Measurements from ENCODE around the gene RAPGEF5. TPM values are rescaled to one million over a fixed set of nuclear protein-coding genes. Genes with fewer than 3 reads are reported as not detected.
A peak's percentile ranks its signal among the peaks of the same experiment; 100 is the strongest.

The RAPGEF5 gene
- total RNA-seq, 1 experiment from 2014 or later = 13.3 TPM

DNA sequence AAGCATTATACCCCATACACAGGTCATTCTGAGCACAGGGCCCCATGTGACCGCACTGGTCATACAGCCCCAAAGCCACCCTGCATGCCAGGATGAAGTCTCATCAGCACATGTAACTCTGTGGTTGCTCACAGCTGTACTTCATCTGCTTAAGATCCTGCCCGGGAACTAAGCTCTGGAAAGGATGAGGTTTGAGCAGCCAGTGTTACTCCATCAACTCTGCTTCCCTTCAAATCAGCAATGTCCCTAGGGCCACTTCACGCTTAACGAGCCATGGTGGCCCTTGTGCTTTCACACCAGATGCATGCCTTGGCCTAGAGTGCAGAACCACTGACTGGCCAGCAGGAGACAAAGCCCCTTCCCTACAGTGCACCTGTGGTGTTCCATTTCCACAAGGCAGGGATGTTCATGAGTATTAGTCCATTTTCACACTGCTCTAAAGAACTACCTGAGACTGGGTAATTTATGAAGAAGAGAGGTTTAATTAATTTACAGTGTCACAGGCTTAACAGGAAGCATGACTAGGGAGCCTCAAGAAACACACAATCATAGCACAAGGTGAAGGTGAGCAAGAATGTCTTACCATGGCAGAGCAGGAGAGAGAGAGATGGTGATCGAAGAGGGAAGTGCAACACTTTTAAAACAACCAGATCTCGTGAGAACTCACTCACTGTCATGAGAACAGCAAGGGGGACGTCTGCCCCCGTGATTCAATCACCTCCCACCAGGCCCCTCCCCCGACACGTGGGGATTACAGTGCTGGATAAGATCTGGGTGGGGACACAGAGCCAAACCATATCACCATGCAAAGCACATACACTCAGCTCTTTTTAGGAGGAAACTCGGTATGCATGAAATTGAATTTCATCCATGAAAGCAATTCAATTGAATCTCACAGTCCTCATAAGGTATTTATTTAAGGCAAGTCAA, 262.3 kb downstream of the RAPGEF5 start:
- Histone ChIP-seq H3K27ac (ENCODE audit: insufficient read length, low read depth, low read length) (no peak overlapping the region), H4K91ac (ENCODE audit: insufficient read length, low read depth, low read length) (no peak overlapping the region), H3K9me3 (ENCODE audit: control insufficient read depth, low read depth, low read length) (no peaks in the 10 kb centered on the region), H3K4me2 (ENCODE audit: insufficient read depth, insufficient read length, low read length) (no peak overlapping the region), H3K23ac (ENCODE audit: insufficient read length, low read depth, low read length) (no peak overlapping the region), H3K56ac (ENCODE audit: insufficient read length, low read depth, low read length) (no peak overlapping the region), H4K20me1 (ENCODE audit: control insufficient read depth, insufficient read depth, insufficient read length) (no peaks in the 10 kb centered on the region), H3K9ac (ENCODE audit: extremely low read depth, insufficient read length, low read length) (no peak overlapping the region), H4K8ac (replicated peaks; ENCODE audit: insufficient read length, low read depth, low read length) (no peak overlapping the region), H2BK120ac (ENCODE audit: low read depth, low read length, poor library complexity, severe bottlenecking) (no peak overlapping the region), H2BK15ac (ENCODE audit: low read depth, low read length) (no peak overlapping the region), H3K27me3 (ENCODE audit: insufficient read depth, low read length) (no peaks in the 10 kb centered on the region), H2AFZ (ENCODE audit: low read length) (no peak overlapping the region), H3K14ac (ENCODE audit: insufficient read depth, low read length) (no peak overlapping the region), H2AK5ac (ENCODE audit: insufficient read length, low read length) (no peak overlapping the region), H3K23me2 (ENCODE audit: insufficient read length, low read depth, low read length, poor library complexity, severe bottlenecking) (no peaks in the 10 kb centered on the region), H3K18ac (ENCODE audit: insufficient read length, low read depth, low read length) (no peak overlapping the region), H3K79me1 (ENCODE audit: insufficient read depth, low read depth, low read length, poor library complexity, severe bottlenecking) (no peaks in the 10 kb centered on the region), H2BK12ac (ENCODE audit: insufficient read length, low read depth, low read length) (no peak overlapping the region), H4K5ac (ENCODE audit: insufficient read length, low read depth, low read length) (no peak overlapping the region), H3T11ph (ENCODE audit: low read length) (no peak overlapping the region), H3K4ac (ENCODE audit: low read depth, low read length) (no peak overlapping the region), H3K4me1 (ENCODE audit: insufficient read depth, low read length) (no peaks in the 10 kb centered on the region), H3K79me2 (ENCODE audit: insufficient read depth, low read length) (no peaks in the 10 kb centered on the region), H2BK20ac (ENCODE audit: low read depth, low read length, poor library complexity, severe bottlenecking) (no peak overlapping the region), H2BK5ac (ENCODE audit: insufficient read length, low read length) (no peak overlapping the region)
- H3K9me3 Mint-ChIP-seq = peaks cover 10 to 14% of the 10 kb centered on the region in 2 experiments; a peak in 4 of 5 replicates
- DNase-seq = no peak
- TF ChIP-seq, protein P1, sequence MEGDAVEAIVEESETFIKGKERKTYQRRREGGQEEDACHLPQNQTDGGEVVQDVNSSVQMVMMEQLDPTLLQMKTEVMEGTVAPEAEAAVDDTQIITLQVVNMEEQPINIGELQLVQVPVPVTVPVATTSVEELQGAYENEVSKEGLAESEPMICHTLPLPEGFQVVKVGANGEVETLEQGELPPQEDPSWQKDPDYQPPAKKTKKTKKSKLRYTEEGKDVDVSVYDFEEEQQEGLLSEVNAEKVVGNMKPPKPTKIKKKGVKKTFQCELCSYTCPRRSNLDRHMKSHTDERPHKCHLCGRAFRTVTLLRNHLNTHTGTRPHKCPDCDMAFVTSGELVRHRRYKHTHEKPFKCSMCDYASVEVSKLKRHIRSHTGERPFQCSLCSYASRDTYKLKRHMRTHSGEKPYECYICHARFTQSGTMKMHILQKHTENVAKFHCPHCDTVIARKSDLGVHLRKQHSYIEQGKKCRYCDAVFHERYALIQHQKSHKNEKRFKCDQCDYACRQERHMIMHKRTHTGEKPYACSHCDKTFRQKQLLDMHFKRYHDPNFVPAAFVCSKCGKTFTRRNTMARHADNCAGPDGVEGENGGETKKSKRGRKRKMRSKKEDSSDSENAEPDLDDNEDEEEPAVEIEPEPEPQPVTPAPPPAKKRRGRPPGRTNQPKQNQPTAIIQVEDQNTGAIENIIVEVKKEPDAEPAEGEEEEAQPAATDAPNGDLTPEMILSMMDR (conservative IDR thresholded peaks at IDR 0.05) = peak; percentile 50
- no peak overlapping the region for H3K4me3 Mint-ChIP-seq
- H3K4me1 Mint-ChIP-seq = peaks cover 22 to 24% of the 10 kb centered on the region in 2 experiments
- H3K27ac Mint-ChIP-seq = no peak overlapping the region
- WGBS (ENCODE audit: extremely low coverage, insufficient read length, low lambda C conversion rate) = no CpG with 5 or more reads among the region's 11 CpGs
- peaks cover 10% of the 10 kb centered on the region for H3K27me3 Mint-ChIP-seq (ENCODE audit: low read depth)
- peaks cover 0 to 16% (median 5%) of the 10 kb centered on the region in 3 experiments; a peak in 5 of 7 replicates for H3K36me3 Mint-ChIP-seq (ENCODE audit: insufficient read depth in 1 of 3, low read depth in 3 of 3)

All from H9 (cell line).